ENCODE measurements around the gene CTTN. TPM values are rescaled to one million over a fixed set of nuclear protein-coding genes. Genes with fewer than 3 reads are reported as not detected.

CTTN gene
- total and polyA plus RNA-seq, 9 of the 15 experiments (the other 6 are each of a cell fraction or from before 2014, with no cell fraction given), result 9.9 to 158 (median 99.7) TPM

- TF ChIP-seq, protein P1, sequence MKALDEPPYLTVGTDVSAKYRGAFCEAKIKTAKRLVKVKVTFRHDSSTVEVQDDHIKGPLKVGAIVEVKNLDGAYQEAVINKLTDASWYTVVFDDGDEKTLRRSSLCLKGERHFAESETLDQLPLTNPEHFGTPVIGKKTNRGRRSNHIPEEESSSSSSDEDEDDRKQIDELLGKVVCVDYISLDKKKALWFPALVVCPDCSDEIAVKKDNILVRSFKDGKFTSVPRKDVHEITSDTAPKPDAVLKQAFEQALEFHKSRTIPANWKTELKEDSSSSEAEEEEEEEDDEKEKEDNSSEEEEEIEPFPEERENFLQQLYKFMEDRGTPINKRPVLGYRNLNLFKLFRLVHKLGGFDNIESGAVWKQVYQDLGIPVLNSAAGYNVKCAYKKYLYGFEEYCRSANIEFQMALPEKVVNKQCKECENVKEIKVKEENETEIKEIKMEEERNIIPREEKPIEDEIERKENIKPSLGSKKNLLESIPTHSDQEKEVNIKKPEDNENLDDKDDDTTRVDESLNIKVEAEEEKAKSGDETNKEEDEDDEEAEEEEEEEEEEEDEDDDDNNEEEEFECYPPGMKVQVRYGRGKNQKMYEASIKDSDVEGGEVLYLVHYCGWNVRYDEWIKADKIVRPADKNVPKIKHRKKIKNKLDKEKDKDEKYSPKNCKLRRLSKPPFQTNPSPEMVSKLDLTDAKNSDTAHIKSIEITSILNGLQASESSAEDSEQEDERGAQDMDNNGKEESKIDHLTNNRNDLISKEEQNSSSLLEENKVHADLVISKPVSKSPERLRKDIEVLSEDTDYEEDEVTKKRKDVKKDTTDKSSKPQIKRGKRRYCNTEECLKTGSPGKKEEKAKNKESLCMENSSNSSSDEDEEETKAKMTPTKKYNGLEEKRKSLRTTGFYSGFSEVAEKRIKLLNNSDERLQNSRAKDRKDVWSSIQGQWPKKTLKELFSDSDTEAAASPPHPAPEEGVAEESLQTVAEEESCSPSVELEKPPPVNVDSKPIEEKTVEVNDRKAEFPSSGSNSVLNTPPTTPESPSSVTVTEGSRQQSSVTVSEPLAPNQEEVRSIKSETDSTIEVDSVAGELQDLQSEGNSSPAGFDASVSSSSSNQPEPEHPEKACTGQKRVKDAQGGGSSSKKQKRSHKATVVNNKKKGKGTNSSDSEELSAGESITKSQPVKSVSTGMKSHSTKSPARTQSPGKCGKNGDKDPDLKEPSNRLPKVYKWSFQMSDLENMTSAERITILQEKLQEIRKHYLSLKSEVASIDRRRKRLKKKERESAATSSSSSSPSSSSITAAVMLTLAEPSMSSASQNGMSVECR (CRISPR knock-in tag; IDR thresholded peaks at IDR 0.05), result 0 out of 2 replicates have a peak, but pooled peaks have one; percentile 29
- no peak for TF ChIP-seq SPI1 (IDR thresholded peaks at IDR 0.05; ENCODE audit: borderline replicate concordance, low read depth, low read length)
- TF ChIP-seq TFAP4 (CRISPR knock-in tag; IDR thresholded peaks at IDR 0.05; ENCODE audit: borderline replicate concordance), result 0 out of 2 replicates have a peak, but pooled peaks have one; percentile 43
- no peak for TF ChIP-seq ZNF217 (CRISPR knock-in tag; IDR thresholded peaks at IDR 0.05)
- 0 out of 2 replicates have a peak, but pooled peaks have one; percentile 7 for TF ChIP-seq THRB (CRISPR knock-in tag; conservative IDR thresholded peaks at IDR 0.05)
- TF ChIP-seq ZNF695 (CRISPR knock-in tag; IDR thresholded peaks at IDR 0.05), result no peak
- 0 out of 2 replicates have a peak, but pooled peaks have one; percentile 17 for TF ChIP-seq GTF2E2 (tag; IDR thresholded peaks at IDR 0.05)
- TF ChIP-seq RFX5 (IDR thresholded peaks at IDR 0.05; ENCODE audit: low read depth, low read length), result no peak
- 0 out of 2 replicates have a peak, but pooled peaks have one; percentile 27 for TF ChIP-seq ZBTB7A (IDR thresholded peaks at IDR 0.05; ENCODE audit: borderline replicate concordance, control insufficient read depth, low read depth, low read length)
- TF ChIP-seq MCM5 (IDR thresholded peaks at IDR 0.05; ENCODE audit: low read depth), result no peak
- TF ChIP-seq ZNF24 (IDR thresholded peaks at IDR 0.05), result no peak
- TF ChIP-seq, protein P2, sequence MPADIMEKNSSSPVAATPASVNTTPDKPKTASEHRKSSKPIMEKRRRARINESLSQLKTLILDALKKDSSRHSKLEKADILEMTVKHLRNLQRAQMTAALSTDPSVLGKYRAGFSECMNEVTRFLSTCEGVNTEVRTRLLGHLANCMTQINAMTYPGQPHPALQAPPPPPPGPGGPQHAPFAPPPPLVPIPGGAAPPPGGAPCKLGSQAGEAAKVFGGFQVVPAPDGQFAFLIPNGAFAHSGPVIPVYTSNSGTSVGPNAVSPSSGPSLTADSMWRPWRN (IDR thresholded peaks at IDR 0.05; ENCODE audit: low read depth), result no peak
- no peak for TF ChIP-seq GATA2 (CRISPR knock-in tag; IDR thresholded peaks at IDR 0.05)
- no peak for TF ChIP-seq STAT5B (CRISPR knock-in tag; IDR thresholded peaks at IDR 0.05)
- TF ChIP-seq TEAD1 (CRISPR knock-in tag; IDR thresholded peaks at IDR 0.05), result 0 out of 4 replicates have a peak, but pooled peaks of 1 of the 2 experiments have one; percentile 23
- peak; percentile 70 for TF ChIP-seq CEBPB (tag; IDR thresholded peaks at IDR 0.05)
- no peak for TF ChIP-seq ZBTB2 (IDR thresholded peaks at IDR 0.05)
- 0 out of 2 replicates have a peak, but pooled peaks have one; percentile 12 for TF ChIP-seq ZBTB1 (CRISPR knock-in tag; IDR thresholded peaks at IDR 0.05; ENCODE audit: borderline replicate concordance, low read depth)
- TF ChIP-seq GATAD2A (IDR thresholded peaks at IDR 0.05), result no peak
These were observed 728 bp downstream of the CTTN start (continued) for GRCh38 chr11:70398834-70399680.

All from K562 (cell line).